G401 (cell line): ENCODE data around the gene ATRX. TPM values are rescaled to one million over a fixed set of nuclear protein-coding genes. Genes with fewer than 3 reads are reported as not detected.
A peak's percentile ranks its signal among the peaks of the same experiment; 100 is the strongest.
"Not testable (repeated sequence)": the region's sequence is repeated elsewhere in the genome, so short reads cannot be mapped to it uniquely, and the experiment has no call there.

Experiments used
- DNase-seq: peaks from one replicate; pipeline ENCODE4 v3.0.0-alpha.2; 2015; ENCODE audit warnings: low spot score
- in situ Hi-C: cut with HindIII; loops from 2 replicates; pipeline ENCODE4 v1.10.0; 2016; ENCODE audit warnings: low sequenced_read_pairs, mixed read lengths
- total RNA-seq: library from RNA; depleted of rRNA; stranded (reverse); fragments of >200 nt; shearing (Covaris generic); gene quantifications from 2 replicates; pipeline ENCODE4 v1.2.3, GENCODE V29; 2014; rRNA removed

ATRX gene, protein sequence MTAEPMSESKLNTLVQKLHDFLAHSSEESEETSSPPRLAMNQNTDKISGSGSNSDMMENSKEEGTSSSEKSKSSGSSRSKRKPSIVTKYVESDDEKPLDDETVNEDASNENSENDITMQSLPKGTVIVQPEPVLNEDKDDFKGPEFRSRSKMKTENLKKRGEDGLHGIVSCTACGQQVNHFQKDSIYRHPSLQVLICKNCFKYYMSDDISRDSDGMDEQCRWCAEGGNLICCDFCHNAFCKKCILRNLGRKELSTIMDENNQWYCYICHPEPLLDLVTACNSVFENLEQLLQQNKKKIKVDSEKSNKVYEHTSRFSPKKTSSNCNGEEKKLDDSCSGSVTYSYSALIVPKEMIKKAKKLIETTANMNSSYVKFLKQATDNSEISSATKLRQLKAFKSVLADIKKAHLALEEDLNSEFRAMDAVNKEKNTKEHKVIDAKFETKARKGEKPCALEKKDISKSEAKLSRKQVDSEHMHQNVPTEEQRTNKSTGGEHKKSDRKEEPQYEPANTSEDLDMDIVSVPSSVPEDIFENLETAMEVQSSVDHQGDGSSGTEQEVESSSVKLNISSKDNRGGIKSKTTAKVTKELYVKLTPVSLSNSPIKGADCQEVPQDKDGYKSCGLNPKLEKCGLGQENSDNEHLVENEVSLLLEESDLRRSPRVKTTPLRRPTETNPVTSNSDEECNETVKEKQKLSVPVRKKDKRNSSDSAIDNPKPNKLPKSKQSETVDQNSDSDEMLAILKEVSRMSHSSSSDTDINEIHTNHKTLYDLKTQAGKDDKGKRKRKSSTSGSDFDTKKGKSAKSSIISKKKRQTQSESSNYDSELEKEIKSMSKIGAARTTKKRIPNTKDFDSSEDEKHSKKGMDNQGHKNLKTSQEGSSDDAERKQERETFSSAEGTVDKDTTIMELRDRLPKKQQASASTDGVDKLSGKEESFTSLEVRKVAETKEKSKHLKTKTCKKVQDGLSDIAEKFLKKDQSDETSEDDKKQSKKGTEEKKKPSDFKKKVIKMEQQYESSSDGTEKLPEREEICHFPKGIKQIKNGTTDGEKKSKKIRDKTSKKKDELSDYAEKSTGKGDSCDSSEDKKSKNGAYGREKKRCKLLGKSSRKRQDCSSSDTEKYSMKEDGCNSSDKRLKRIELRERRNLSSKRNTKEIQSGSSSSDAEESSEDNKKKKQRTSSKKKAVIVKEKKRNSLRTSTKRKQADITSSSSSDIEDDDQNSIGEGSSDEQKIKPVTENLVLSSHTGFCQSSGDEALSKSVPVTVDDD (N-terminal part only)
- 16.6 and 40.4 TPM in 2 replicates for total RNA-seq

DNA sequence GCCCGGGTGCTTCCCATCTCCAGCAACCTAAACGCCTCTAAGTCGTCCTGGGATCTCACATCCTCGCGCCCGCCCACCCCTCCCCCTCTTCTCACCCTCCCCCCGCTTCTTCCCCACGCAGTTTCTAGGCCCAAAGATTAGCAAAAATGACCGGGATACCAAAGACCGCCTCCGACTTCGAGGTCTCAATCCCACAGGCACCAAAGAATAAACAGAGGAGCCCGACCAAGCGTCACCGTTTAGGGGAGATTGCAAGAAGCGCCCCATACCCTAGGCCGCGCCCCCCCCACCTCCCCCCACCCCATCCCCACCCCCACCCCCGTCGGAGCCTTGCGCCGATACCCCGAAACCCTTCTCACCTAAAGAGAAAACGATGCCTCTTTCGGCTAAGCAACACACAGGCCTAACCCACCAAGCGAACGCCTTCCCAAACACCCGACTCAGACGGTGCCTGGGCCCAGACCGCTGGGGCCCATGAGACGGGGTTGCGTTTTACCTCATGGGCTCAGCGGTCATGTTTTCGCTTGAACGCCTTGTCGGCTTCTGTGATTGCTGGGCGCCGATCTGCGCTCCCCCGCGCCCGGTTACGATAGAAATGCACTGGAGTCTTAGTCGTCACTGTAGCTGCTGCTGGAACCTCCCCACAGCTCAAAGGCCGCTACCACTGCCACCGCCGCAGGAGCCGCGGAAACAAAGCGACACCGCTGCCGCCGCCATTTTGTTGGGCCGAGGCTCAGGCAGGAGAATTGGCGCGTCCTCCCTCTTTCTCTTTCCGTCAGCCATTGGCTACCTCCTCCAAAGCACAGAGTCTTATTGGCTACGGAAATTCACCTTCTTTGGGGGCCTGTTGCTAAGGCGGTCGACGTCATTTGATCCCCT is at the start of gene ATRX:
TSS of gene ATRX (minus strand) at position 731 of the 879 bp plus-strand sequence. CDS start at position 516, 215 bp downstream.
- peak; percentile 87 for DNase-seq
- in situ Hi-C loops = no loop called here

DNA sequence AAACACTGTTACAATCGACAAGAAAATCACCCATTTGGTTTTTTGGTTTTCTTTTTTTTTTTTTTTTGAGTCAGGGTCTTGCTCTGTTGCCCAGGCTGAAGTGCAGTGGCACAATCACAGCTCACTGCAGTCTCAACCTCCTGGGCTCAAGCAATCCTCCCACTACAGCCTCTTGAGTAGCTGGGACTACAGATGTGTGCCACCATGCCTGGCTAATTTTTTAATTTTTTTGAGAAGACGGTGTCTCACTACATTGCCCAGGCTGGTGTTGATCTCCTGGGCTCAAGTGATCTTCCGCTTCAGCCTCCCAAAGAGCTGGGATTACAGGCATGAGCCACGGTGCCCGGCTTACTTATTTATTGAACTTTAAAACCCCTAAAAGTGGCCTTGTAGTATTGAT is 45.5 kb upstream of the ATRX start:
- DNase-seq, in situ Hi-C loops: not testable (repeated sequence)

- in situ Hi-C loops, DNase-seq: not testable (repeated sequence)
Measured at GRCh38 chrX:77821989-77822388, 36.0 kb upstream of the ATRX start.

DNA sequence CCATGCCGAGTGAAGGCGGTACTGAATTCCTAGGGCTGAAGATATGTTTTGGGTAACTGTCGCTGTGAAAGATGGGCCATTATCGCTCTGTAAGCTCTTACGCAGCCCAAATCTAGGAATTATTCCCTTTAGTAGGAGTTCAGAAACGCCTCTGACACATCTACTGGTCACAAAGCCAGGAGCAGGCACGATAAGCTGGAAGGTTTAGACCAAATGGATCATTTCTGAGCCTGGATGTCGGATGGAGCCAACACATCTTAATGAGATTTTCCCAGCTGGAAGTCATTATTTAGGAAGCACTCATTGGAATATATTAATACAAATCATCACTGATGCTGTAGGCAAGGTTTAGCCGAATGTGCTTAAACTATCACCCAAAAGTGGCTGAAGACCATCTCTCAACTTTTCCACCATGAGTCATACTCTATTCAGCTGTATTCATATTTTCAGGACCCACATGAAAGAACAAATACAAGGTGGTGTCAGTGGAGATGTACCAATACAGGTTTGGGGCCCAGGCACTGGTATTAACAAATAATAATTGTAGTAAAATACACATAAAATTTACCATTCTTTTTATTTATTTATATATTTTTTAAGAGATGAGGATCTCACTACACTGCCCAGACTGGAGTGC is 34.2 kb upstream of the ATRX start:
- in situ Hi-C loops = no loop called here
- no peak for DNase-seq

- in situ Hi-C loops = no loop called here
- DNase-seq = no peak
Measured at GRCh38 chrX:77814210-77814609, 28.2 kb upstream of the ATRX start.

GRCh38 chrX:77802201-77802600 is 16.2 kb upstream of the ATRX start:
- no peak for DNase-seq
- in situ Hi-C loops = no loop called here

- no peak for DNase-seq
- in situ Hi-C loops = no loop called here
Measured at GRCh38 chrX:77795124-77795523, 9.1 kb upstream of the ATRX start.

GRCh38 chrX:77793946-77794345 is 7.9 kb upstream of the ATRX start:
- no peak for DNase-seq
- in situ Hi-C loops = no loop called here

- in situ Hi-C loops = no loop called here
- DNase-seq = no peak
Measured at GRCh38 chrX:77788050-77788449, 2.0 kb upstream of the ATRX start.

DNA sequence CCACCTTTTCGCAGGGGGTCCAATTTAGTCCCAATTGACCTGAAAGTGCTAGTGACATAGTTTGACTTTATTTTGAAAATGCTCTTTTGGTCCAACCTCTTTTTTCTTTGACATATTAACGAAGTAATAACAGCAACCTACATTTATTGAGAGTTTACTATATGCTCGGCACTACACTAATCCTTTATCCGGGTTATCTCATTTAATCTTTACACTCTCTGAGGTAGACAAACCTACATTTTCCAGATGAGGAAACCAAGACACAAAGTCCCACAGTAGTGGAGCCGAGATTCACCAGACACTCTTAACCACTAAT is 307 bp upstream of the ATRX start:
- no peak for DNase-seq
- in situ Hi-C loops = no loop called here

GRCh38 chrX:77779695-77780094 is 6.3 kb downstream of the ATRX start:
- DNase-seq = no peak

GRCh38 chrX:77776659-77777058 is 9.4 kb downstream of the ATRX start:
- DNase-seq = no peak
- in situ Hi-C loops = no loop called here

More at GRCh38 chrX:77779695-77780094, 6.3 kb downstream of the ATRX start:
- in situ Hi-C loops = no loop called here

DNA sequence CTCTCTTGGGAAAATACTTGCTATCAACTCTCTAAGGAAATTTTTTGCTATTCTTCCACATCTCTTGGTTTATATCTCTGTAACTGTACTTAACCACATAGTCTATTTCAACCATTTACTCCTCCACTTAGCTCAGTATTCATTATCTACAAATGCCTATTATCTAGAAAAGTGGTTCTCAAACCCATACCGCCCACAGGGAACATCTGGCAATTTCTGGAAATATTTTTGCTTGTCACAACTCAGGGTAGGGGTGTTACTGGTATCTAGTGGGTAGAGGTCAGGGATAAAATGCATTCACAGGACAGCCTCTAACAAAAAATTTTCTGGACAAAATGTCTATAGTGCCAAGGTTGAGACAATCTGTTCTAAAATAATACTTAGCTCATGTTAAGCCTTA is 14.4 kb downstream of the ATRX start:
- DNase-seq = no peak
- in situ Hi-C loops = no loop called here

GRCh38 chrX:77768787-77769186 is 17.2 kb downstream of the ATRX start:
- no peak for DNase-seq
- in situ Hi-C loops = no loop called here

GRCh38 chrX:77766212-77766611 is 19.8 kb downstream of the ATRX start:
- DNase-seq, in situ Hi-C loops: not testable (repeated sequence)

GRCh38 chrX:77755561-77755960 is 30.5 kb downstream of the ATRX start:
- in situ Hi-C loops = no loop called here

GRCh38 chrX:77753942-77754341 is 32.1 kb downstream of the ATRX start:
- in situ Hi-C loops, DNase-seq: not testable (repeated sequence)

More at GRCh38 chrX:77755561-77755960, 30.5 kb downstream of the ATRX start:
- DNase-seq = no peak

GRCh38 chrX:77749695-77750094 is 36.3 kb downstream of the ATRX start:
- no peak for DNase-seq
- in situ Hi-C loops = no loop called here
